ENCODE results near the gene SLC9A9. TPM values are rescaled to one million over a fixed set of nuclear protein-coding genes. Genes with fewer than 3 reads are reported as not detected.
"Not testable (repeated sequence)": the region's sequence is repeated elsewhere in the genome, so short reads cannot be mapped to it uniquely, and the experiment has no call there.

SLC9A9 gene
- polyA plus RNA-seq, 10 donors, result 10.5 to 14.8 (median 12.2) TPM

- DNase-seq, result no peak
Measured at GRCh38 chr3:143562789-143563188, 285.5 kb downstream of the SLC9A9 start.

GRCh38 chr3:143559296-143559695 is 289.0 kb downstream of the SLC9A9 start:
- DNase-seq, result peak; percentile 19 to 69 (median 31)

GRCh38 chr3:143552851-143553250 is 295.4 kb downstream of the SLC9A9 start:
- DNase-seq, result no peak

GRCh38 chr3:143551761-143552160 is 296.5 kb downstream of the SLC9A9 start:
- DNase-seq, result no peak

- no peak for DNase-seq
Measured at GRCh38 chr3:143548861-143549497, 299.3 kb downstream of the SLC9A9 start.

GRCh38 chr3:143548393-143548792 is 299.9 kb downstream of the SLC9A9 start:
- no peak for DNase-seq

- DNase-seq, result peak in 1 of 3 donors; percentile 51
Measured at GRCh38 chr3:143538577-143538981, 309.7 kb downstream of the SLC9A9 start.

- DNase-seq, result peak in 1 of 3 donors; percentile 71
Measured at GRCh38 chr3:143538061-143538460, 310.2 kb downstream of the SLC9A9 start.

GRCh38 chr3:143536817-143537535 is 311.3 kb downstream of the SLC9A9 start:
- peak in 1 of 3 donors; percentile 39 for DNase-seq

- DNase-seq, result peak in 1 of 3 donors; percentile 34
Measured at GRCh38 chr3:143535994-143536784, 312.1 kb downstream of the SLC9A9 start.

GRCh38 chr3:143533391-143533790 is 314.9 kb downstream of the SLC9A9 start:
- DNase-seq, result no peak

GRCh38 chr3:143532091-143532490 is 316.2 kb downstream of the SLC9A9 start:
- DNase-seq, result no peak

- DNase-seq, result no peak
Measured at GRCh38 chr3:143531101-143531500, 317.2 kb downstream of the SLC9A9 start.

- DNase-seq, result no peak
Measured at GRCh38 chr3:143529798-143530197, 318.5 kb downstream of the SLC9A9 start.

GRCh38 chr3:143529018-143529478 is 319.2 kb downstream of the SLC9A9 start:
- peak in 1 of 3 donors; percentile 48 for DNase-seq

- no peak for DNase-seq
Measured at GRCh38 chr3:143526011-143526545, 322.2 kb downstream of the SLC9A9 start.

- no peak for DNase-seq
Measured at GRCh38 chr3:143525408-143525807, 322.9 kb downstream of the SLC9A9 start.

- DNase-seq, result no peak
Measured at GRCh38 chr3:143521803-143522202, 326.5 kb downstream of the SLC9A9 start.

GRCh38 chr3:143517131-143517530 is 331.1 kb downstream of the SLC9A9 start:
- not testable (repeated sequence) for DNase-seq

- no peak for DNase-seq
Measured at GRCh38 chr3:143514874-143515273, 333.4 kb downstream of the SLC9A9 start.

- no peak for DNase-seq
Measured at GRCh38 chr3:143514109-143514508, 334.2 kb downstream of the SLC9A9 start.

Measured in muscle of back (tissue), 11 donors.